ENCODE measurements around the gene WDFY2. TPM values are rescaled to one million over a fixed set of nuclear protein-coding genes. Genes with fewer than 3 reads are reported as not detected.

Gene WDFY2
- total and polyA plus RNA-seq, 2 of the 13 experiments (the other 11 are each of a cell fraction or from before 2014, with no cell fraction given), result 22.6 to 27.0 TPM

DNA sequence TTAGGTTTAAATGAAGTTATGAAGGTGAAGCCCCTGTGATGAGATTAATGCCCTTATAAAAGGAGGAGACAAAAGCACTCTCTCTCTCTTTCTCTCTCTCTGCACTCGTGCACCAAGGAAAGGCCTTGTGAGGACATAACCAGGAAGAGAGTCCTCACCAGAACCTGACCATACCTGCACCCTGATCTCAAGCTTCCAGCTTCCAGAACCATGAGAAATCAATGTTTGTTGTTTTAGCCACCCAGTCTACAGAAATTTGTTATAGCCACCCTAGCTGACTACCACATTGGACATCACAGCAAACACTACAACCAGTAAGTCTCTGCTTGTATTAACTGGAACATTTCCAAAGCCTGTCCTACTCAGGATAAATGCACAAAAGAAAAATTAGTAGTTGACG, 34.7 kb upstream of the WDFY2 start:
- POLR2A ChIA-PET, result interaction anchor here (1.0 to 3.5 kb wide), 2 partner anchors 15 to 97 kb away, joined by 3 to 15 read pairs; partner anchors contain the start of gene INTS6
- H3K4me2 ChIP-seq (ENCODE audit: low read depth, low read length), result no peak overlapping the region
- in situ Hi-C loops (cut with HindIII; ENCODE audit: extremely low pct_ligation_motif_present, low pct_unique_long_range_greater_than_20kb) (no loop called here), intact Hi-C loops (cut with micrococcal nuclease; ENCODE audit: unreplicated experiment) (no loop called here)
- CTCF ChIA-PET (ENCODE audit: low intra/inter-chr PET ratio, low total read pairs), result no interaction called here
- FAIRE-seq (no peak), ATAC-seq (no peak; the same call in 2 of the 3 replicates), DNase-seq (ENCODE audit: low spot score) (no peak)
- TF ChIP-seq HNRNPUL1 (IDR thresholded peaks at IDR 0.05; ENCODE audit: low read depth, low read length) (no peak), CBX1 (IDR thresholded peaks at IDR 0.05; ENCODE audit: low read depth) (no peak), FOXO1 (CRISPR knock-in tag; IDR thresholded peaks at IDR 0.05) (no peak), DNMT1 (CRISPR knock-in tag; IDR thresholded peaks at IDR 0.05) (no peak)
- TF ChIP-seq, protein P1, sequence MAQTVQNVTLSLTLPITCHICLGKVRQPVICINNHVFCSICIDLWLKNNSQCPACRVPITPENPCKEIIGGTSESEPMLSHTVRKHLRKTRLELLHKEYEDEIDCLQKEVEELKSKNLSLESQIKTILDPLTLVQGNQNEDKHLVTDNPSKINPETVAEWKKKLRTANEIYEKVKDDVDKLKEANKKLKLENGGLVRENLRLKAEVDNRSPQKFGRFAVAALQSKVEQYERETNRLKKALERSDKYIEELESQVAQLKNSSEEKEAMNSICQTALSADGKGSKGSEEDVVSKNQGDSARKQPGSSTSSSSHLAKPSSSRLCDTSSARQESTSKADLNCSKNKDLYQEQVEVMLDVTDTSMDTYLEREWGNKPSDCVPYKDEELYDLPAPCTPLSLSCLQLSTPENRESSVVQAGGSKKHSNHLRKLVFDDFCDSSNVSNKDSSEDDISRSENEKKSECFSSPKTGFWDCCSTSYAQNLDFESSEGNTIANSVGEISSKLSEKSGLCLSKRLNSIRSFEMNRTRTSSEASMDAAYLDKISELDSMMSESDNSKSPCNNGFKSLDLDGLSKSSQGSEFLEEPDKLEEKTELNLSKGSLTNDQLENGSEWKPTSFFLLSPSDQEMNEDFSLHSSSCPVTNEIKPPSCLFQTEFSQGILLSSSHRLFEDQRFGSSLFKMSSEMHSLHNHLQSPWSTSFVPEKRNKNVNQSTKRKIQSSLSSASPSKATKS (CRISPR knock-in tag; IDR thresholded peaks at IDR 0.05), result no peak
- TF ChIP-seq, protein P2, sequence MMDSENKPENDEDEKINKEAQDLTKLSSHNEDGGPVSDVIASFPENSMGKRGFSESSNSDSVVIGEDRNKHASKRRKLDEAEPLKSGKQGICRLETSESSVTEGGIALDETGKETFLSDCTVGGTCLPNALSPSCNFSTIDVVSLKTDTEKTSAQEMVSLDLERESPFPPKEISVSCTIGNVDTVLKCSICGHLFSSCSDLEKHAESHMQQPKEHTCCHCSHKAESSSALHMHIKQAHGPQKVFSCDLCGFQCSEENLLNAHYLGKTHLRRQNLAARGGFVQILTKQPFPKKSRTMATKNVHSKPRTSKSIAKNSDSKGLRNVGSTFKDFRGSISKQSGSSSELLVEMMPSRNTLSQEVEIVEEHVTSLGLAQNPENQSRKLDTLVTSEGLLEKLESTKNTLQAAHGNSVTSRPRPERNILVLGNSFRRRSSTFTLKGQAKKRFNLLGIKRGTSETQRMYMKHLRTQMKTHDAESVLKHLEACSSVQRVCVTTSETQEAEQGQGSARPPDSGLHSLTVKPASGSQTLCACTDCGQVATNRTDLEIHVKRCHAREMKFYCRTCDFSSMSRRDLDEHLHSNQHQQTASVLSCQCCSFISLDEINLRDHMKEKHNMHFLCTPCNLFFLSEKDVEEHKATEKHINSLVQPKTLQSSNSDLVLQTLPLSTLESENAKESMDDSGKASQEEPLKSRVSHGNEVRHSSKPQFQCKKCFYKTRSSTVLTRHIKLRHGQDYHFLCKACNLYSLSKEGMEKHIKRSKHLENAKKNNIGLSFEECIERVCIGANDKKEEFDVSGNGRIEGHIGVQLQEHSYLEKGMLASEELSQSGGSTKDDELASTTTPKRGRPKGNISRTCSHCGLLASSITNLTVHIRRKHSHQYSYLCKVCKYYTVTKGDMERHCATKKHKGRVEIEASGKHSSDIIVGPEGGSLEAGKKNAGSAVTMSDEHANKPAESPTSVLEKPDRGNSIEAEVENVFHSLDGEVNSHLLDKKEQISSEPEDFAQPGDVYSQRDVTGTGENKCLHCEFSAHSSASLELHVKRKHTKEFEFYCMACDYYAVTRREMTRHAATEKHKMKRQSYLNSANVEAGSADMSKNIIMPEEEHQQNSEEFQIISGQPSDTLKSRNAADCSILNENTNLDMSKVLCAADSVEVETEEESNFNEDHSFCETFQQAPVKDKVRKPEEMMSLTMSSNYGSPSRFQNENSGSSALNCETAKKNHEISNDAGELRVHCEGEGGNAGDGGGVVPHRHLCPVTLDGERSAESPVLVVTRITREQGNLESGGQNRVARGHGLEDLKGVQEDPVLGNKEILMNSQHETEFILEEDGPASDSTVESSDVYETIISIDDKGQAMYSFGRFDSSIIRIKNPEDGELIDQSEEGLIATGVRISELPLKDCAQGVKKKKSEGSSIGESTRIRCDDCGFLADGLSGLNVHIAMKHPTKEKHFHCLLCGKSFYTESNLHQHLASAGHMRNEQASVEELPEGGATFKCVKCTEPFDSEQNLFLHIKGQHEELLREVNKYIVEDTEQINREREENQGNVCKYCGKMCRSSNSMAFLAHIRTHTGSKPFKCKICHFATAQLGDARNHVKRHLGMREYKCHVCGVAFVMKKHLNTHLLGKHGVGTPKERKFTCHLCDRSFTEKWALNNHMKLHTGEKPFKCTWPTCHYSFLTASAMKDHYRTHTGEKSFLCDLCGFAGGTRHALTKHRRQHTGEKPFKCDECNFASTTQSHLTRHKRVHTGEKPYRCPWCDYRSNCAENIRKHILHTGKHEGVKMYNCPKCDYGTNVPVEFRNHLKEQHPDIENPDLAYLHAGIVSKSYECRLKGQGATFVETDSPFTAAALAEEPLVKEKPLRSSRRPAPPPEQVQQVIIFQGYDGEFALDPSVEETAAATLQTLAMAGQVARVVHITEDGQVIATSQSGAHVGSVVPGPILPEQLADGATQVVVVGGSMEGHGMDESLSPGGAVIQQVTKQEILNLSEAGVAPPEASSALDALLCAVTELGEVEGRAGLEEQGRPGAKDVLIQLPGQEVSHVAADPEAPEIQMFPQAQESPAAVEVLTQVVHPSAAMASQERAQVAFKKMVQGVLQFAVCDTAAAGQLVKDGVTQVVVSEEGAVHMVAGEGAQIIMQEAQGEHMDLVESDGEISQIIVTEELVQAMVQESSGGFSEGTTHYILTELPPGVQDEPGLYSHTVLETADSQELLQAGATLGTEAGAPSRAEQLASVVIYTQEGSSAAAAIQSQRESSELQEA (CRISPR knock-in tag; IDR thresholded peaks at IDR 0.05; ENCODE audit: not compliant biosample characterization), result no peak
- 20% methylated on average over 2 of the region's 2 CpGs for WGBS (ENCODE audit: low lambda C conversion rate)
- H3K9ac ChIP-seq (ENCODE audit: insufficient read depth, low read depth, low read length), result no peak overlapping the region
- H4K20me1 ChIP-seq (ENCODE audit: insufficient read depth, low read length), result no peaks in the 10 kb centered on the region
- peaks cover 34% of the 10 kb centered on the region for H3K4me1 ChIP-seq (ENCODE audit: insufficient read depth, low read length)
- H3K79me2 ChIP-seq (ENCODE audit: insufficient read depth, low read length), result no peaks in the 10 kb centered on the region
- H3K36me3 ChIP-seq (replicated peaks in 1 of 2; ENCODE audit: control insufficient read depth in 1 of 2, insufficient read depth in 2 of 2, low read length in 2 of 2), result no peaks in the 10 kb centered on the region
- no peak overlapping the region for H3K4me3 ChIP-seq (replicated peaks in 1 of 3; ENCODE audit: insufficient read depth in 1 of 3, low read depth in 2 of 3, low read length in 3 of 3)
- H3K27ac ChIP-seq (ENCODE audit: extremely low read length, insufficient read depth, low read length), result no peak overlapping the region
- no peaks in the 10 kb centered on the region for H3K9me3 ChIP-seq (ENCODE audit: low read length)
- BruUV-seq (replicated peaks), result no TSS peak
- no peak overlapping the region for H2AFZ ChIP-seq (ENCODE audit: low read length)
- no peaks in the 10 kb centered on the region for H3K27me3 ChIP-seq (ENCODE audit: control insufficient read depth in 1 of 2, insufficient read depth in 2 of 2, low read length in 2 of 2)

Measured in HepG2 (cell line).